Heart left ventricle (tissue), 13 donors: Measurements from ENCODE around the gene KIF13A.

Source experiments
- CTCF ChIP-seq, 12 donors: fragments of 200-600 bp; sonication (generic) in 4 of 12; IDR thresholded peaks; one replicate each; pipeline versions ENCODE4 v1.5.0 to v1.8.0; 2018 to 2022; ENCODE audit warnings: antibody characterized with exemption in 12 of 12, mild to moderate bottlenecking in 5 of 12
- POLR2A ChIP-seq, 2 donors: fragments of 450-650 bp; IDR thresholded peaks; one replicate each; pipeline ENCODE4 v1.6.1; 2017; ENCODE audit warnings: antibody characterized with exemption in 2 of 2, mild to moderate bottlenecking in 2 of 2, moderate library complexity in 2 of 2
- donor health status: ischemic (EF 13 %, LVEDD 7.1; RV severe dilation, severe dysfunction).
- donor health status: DM: no; HTN: yes; CAD: no.
- donor health status: DM: no; HTN: no; CAD: no.
- donor health status: ischemic (EF 25% LVEDD 6.9; RV normal size, moderate dysfunction).
- donor health status: ischemic (EF 25% LVEDD 5.7; RV mildly dilated, moderate dysfunction).
- donor health status: ischemic (EF 35%, LVEDD 5.7; RV mildly dilated, moderate dysfunction).
- donor health status: nonischemic (EF 11% LVEDD 7.7; RV severe dilation, severe dysfunction).
- donor health status: DM: yes; HTN: yes; CAD: no.
- donor health status: PGD.
- donor health status: ischemic (EF 29% LVEDD 5.4; RV normal size, mild dysfunction).
- donor health status: nonischemic (EF 23%, LVEDD 6.1; RV moderate dilation, normal function).

GRCh38 chr6:17974570-17975368, 12.7 kb downstream of the KIF13A start:
- no peak for TF ChIP-seq POLR2A (IDR thresholded peaks at IDR 0.05)
- no peak for TF ChIP-seq CTCF (IDR thresholded peaks at IDR 0.05)
